Epithelial cell of esophagus (primary cell): ENCODE results near the gene TTC16.

Experiments
- DNase-seq: peaks from one replicate; pipeline ENCODE4 v3.0.0; 2010; ENCODE audit warnings: low read depth
- H3K4me3 ChIP-seq: 2 replicates; pipeline ENCODE4 v1.5.1; 2011; ENCODE audit warnings: mild to moderate bottlenecking, low read length, control low read depth
- TF ChIP-seq, protein P1 (sequence below): IDR thresholded peaks from 2 replicates; pipeline ENCODE4 v1.5.1; 2011; ENCODE audit warnings: low read depth, mild to moderate bottlenecking, low read length, control low read depth, inconsistent platforms; ENCODE audit not compliant: insufficient read depth; ENCODE audit errors: missing control alignments

The TTC16 gene

DNA sequence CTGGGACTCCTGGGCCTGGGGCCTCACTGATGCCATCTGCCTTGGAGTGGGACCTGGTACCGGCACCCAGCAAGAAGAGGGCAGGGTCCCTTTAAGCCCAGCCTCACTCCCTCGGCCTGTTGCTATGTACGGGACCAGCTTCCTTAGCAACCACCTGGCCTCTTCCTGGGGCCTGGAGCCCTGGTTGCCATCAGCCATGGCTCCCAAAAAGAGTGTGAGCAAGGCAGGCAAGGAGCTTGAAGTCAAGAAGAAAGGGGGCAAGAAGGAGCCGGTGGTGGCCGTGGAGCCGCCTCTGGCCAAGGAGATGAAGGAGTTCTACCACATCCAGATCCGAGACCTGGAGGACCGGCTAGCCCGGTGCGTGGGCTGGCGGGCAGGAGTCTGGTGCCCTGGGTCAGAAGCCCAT lies 9.0 kb upstream of the TTC16 start, which contains the start of gene CFAP157:
Gene CFAP157 (plus strand): TSS at position 153 of the 406 bp plus-strand sequence. CDS start 44 bp downstream, at position 197.
- H3K4me3 ChIP-seq: no peak within 1 kb of the TSS
- TF ChIP-seq, protein P1, sequence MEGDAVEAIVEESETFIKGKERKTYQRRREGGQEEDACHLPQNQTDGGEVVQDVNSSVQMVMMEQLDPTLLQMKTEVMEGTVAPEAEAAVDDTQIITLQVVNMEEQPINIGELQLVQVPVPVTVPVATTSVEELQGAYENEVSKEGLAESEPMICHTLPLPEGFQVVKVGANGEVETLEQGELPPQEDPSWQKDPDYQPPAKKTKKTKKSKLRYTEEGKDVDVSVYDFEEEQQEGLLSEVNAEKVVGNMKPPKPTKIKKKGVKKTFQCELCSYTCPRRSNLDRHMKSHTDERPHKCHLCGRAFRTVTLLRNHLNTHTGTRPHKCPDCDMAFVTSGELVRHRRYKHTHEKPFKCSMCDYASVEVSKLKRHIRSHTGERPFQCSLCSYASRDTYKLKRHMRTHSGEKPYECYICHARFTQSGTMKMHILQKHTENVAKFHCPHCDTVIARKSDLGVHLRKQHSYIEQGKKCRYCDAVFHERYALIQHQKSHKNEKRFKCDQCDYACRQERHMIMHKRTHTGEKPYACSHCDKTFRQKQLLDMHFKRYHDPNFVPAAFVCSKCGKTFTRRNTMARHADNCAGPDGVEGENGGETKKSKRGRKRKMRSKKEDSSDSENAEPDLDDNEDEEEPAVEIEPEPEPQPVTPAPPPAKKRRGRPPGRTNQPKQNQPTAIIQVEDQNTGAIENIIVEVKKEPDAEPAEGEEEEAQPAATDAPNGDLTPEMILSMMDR: no peak
- DNase-seq: peak; percentile 36

DNA sequence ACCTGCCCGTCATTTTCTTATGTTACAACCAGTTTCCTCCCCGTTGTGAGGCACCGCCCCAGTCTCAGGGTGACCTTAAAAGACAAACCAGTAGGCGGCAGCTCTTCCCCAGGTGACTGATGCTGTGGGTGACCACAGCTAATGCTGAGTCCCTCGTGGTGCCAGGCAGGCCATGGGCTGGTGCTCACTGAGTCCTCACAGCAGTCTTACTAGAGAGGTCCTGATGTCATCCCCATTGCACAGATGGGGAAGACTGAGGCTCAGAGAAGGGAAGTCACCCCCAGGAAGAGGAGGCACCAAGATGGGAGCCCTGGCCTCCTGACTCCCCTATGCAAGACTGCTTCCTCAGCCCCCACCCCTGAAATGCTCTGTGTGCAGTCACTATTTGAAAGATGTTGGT lies 8.1 kb upstream of the TTC16 start:
- DNase-seq: peak; percentile 32
- TF ChIP-seq, protein P1: peak; percentile 16
- H3K4me3 ChIP-seq: no peak overlapping the region

DNA sequence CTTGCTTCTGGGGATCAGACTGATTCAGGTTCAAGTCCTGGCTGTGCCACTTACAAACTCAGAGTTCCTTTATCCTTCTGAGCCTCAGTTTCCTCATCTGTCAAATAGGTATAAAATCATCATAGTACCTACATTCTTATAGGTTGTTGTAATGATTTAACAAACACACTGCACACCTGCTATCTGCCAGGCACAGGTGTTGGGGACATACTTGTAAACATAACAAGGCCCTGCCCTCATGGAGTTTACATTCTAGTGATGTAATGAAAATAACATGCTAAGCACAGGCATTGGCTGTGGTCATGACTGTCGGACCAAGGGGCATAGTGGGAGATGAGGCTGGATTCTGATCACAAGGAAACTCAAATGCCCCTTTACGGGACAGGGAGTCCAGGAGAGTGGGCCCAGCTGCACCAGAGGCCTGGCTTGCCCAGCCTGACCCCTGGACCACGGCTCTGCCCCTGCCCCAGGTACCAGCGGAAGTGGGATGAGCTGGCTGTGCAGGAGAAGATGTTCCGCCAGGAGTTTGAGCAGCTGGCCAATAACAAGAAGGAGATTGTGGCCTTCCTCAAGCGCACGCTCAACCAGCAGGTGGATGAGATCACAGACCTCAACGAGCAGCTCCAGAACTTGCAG lies 6.8 kb upstream of the TTC16 start:
- TF ChIP-seq, protein P1: no peak
- DNase-seq: no peak
- no peak overlapping the region for H3K4me3 ChIP-seq

DNA sequence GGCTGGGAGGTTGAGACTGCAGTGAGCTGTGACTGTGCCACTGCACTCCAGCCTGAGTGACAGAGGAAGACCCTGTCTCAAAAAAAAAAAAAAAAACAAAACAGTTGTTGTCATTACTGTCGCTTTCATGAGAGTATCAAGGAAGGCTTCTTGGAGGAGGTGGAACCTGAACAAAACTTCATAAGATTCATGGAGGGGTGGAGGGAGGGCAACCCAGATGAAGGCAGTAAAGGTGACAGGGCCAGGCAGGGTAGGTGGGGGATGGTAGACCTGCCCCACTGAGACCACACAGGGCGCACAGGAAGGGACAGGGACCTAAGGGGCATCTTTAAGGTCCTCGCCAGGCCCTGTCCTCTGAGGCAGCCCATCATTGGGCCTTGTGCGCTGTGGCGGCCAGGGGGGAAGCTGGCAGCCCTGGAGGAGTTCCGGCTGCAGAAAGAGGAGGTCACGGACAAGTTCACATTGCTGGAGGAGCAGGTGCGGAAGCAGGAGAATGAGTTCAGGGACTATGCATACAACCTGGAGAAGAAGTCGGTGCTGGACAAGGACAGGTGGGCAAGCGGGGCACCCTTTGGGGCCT lies 5.6 kb upstream of the TTC16 start:
- no peak for DNase-seq
- TF ChIP-seq, protein P1: no peak
- H3K4me3 ChIP-seq: no peak overlapping the region

DNA sequence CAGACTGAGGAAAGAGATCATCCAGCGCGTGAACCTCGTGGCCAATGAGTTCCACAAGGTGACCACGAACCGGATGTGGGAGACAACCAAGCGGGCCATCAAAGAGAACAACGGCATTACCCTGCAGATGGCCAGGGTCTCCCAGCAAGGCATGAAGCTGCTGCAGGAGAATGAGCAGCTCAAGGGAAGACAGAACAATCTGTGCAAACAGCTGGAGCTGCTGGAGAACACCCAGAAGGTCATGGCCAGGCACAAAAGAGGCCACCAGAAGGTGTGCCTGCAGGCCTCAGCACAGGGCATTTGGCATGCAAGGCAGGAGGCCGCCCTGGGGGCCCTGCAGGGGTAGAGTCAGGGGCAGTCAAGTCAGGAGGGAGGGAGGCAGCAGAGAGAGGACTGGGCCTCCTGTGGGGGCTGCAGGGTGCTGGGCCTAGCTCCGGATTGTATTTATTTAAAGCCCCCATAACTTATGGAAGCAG lies 4.6 kb upstream of the TTC16 start:
- H3K4me3 ChIP-seq: no peak overlapping the region
- TF ChIP-seq, protein P1: no peak
- no peak for DNase-seq

DNA sequence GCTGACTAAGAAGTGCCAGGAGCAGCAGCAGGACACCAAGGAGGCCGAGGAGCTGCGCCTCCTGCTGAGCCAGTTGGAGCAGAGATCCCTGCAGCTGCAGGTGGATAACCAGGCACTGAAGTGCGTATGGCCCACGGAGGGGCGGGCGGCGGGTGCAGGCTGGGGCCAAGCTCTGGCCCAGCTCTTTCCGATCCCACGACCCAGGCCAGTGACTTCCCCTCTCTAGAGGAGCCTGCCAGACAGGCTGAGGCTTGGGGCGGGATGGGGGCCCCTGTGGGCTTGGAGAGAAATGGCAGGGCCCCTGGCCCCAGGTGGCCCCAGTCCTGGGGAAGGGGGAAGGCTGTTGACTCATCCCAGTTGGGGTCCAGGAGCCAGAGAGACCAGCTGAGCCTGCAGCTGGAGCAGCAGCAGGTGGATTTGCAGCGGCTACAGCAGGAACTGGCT lies 4.0 kb upstream of the TTC16 start:
- H3K4me3 ChIP-seq: no peak overlapping the region
- TF ChIP-seq, protein P1: no peak
- no peak for DNase-seq
